NCI-H526 (cell line): ENCODE measurements around the gene CISD3.

Experiments
- DNase-seq, 2 experiments: peaks; one replicate each; lab custom pipeline; 2025; lab: John Stamatoyannopoulos, UW

Gene CISD3

GRCh38 chr17:38728290-38728831, 1.8 kb upstream of the CISD3 start:
- no peak for DNase-seq

- DNase-seq, result no peak
Observed at GRCh38 chr17:38729368-38729885, 714 bp upstream of the CISD3 start.

GRCh38 chr17:38730526-38731379, 612 bp downstream of the CISD3 start:
- peak in 1 of 2 experiments; percentile 76 for DNase-seq

GRCh38 chr17:38731526-38732294, 1.6 kb downstream of the CISD3 start:
- no peak for DNase-seq

GRCh38 chr17:38732376-38733281, 2.5 kb downstream of the CISD3 start:
- DNase-seq, result no peak

- no peak for DNase-seq
Observed at GRCh38 chr17:38733282-38733981, 3.3 kb downstream of the CISD3 start.

GRCh38 chr17:38733982-38734973, 4.1 kb downstream of the CISD3 start:
- DNase-seq, result peak in 1 of 2 experiments; percentile 46

- DNase-seq, result peak in 1 of 2 experiments; percentile 59
Observed at GRCh38 chr17:38735161-38735997, 5.2 kb downstream of the CISD3 start.

- no peak for DNase-seq
Observed at GRCh38 chr17:38738007-38738662, 8.0 kb downstream of the CISD3 start.

- no peak for DNase-seq
Observed at GRCh38 chr17:38738686-38739085, 8.5 kb downstream of the CISD3 start.

GRCh38 chr17:38739305-38739704, 9.2 kb downstream of the CISD3 start:
- DNase-seq, result no peak

- no peak for DNase-seq
Observed at GRCh38 chr17:38740044-38740443, 9.9 kb downstream of the CISD3 start.

- DNase-seq, result no peak
Observed at GRCh38 chr17:38740806-38741205, 10.7 kb downstream of the CISD3 start.

- DNase-seq, result no peak
Observed at GRCh38 chr17:38741461-38741860, 11.3 kb downstream of the CISD3 start.

GRCh38 chr17:38741921-38742410, 11.8 kb downstream of the CISD3 start:
- no peak for DNase-seq

GRCh38 chr17:38742411-38743308, 12.5 kb downstream of the CISD3 start:
- DNase-seq, result no peak
